Hematopoietic multipotent progenitor cell treated with erythropoietin and hydrocortisone succinate and interleukin-3 and kit ligand, for 8 days (in vitro differentiated cells): ENCODE data around the gene PCGF2.

Experiments
- DNase-seq: peaks from one replicate; pipeline ENCODE4 v3.0.0-alpha.2; 2015

PCGF2 gene

GRCh38 chr17:38751144-38751807, 3.1 kb upstream of the PCGF2 start:
- no peak for DNase-seq

GRCh38 chr17:38750312-38751121, 2.4 kb upstream of the PCGF2 start:
- peak; percentile 45 for DNase-seq

- DNase-seq = no peak
Measured at GRCh38 chr17:38750044-38750311, 1.8 kb upstream of the PCGF2 start.

- peak; percentile 33 for DNase-seq
Measured at GRCh38 chr17:38749223-38750043, 1.3 kb upstream of the PCGF2 start.

GRCh38 chr17:38748892-38749222, 721 bp upstream of the PCGF2 start:
- DNase-seq = no peak

- no peak for DNase-seq
Measured at GRCh38 chr17:38747463-38748148, 530 bp downstream of the PCGF2 start.

- no peak for DNase-seq
Measured at GRCh38 chr17:38746849-38747462, 1.2 kb downstream of the PCGF2 start.

GRCh38 chr17:38746004-38746848, 1.9 kb downstream of the PCGF2 start:
- no peak for DNase-seq

GRCh38 chr17:38745545-38745944, 2.6 kb downstream of the PCGF2 start:
- DNase-seq = no peak

- DNase-seq = no peak
Measured at GRCh38 chr17:38743556-38744171, 4.5 kb downstream of the PCGF2 start.

- no peak for DNase-seq
Measured at GRCh38 chr17:38742411-38743308, 5.5 kb downstream of the PCGF2 start.

- no peak for DNase-seq
Measured at GRCh38 chr17:38741921-38742410, 6.2 kb downstream of the PCGF2 start.

- no peak for DNase-seq
Measured at GRCh38 chr17:38741461-38741860, 6.7 kb downstream of the PCGF2 start.

- DNase-seq = no peak
Measured at GRCh38 chr17:38740806-38741205, 7.3 kb downstream of the PCGF2 start.

- no peak for DNase-seq
Measured at GRCh38 chr17:38740044-38740443, 8.1 kb downstream of the PCGF2 start.

- no peak for DNase-seq
Measured at GRCh38 chr17:38739305-38739704, 8.8 kb downstream of the PCGF2 start.

- no peak for DNase-seq
Measured at GRCh38 chr17:38738686-38739085, 9.4 kb downstream of the PCGF2 start.

GRCh38 chr17:38738007-38738662, 10.0 kb downstream of the PCGF2 start:
- DNase-seq = no peak

- peak; percentile 52 for DNase-seq
Measured at GRCh38 chr17:38735161-38735997, 12.8 kb downstream of the PCGF2 start.
